NCI-H345 treated with DMSO at 0.1 percent for 48 hours (cell line): ENCODE results near the gene MPP3.
"Not testable (repeated sequence)": the region's sequence is repeated elsewhere in the genome, so short reads cannot be mapped to it uniquely, and the experiment has no call there.

Experiments used
- DNase-seq: peaks from one replicate; lab custom pipeline; 2025; ENCODE audit not compliant: unreplicated experiment; lab: John Stamatoyannopoulos, UW

Gene MPP3

GRCh38 chr17:43860927-43861622 lies 28.1 kb upstream of the MPP3 start:
- no peak for DNase-seq

- DNase-seq: no peak
Measured at GRCh38 chr17:43860077-43860725, 27.3 kb upstream of the MPP3 start.

GRCh38 chr17:43857957-43858600 lies 25.1 kb upstream of the MPP3 start:
- DNase-seq: no peak

GRCh38 chr17:43857141-43857540 lies 24.2 kb upstream of the MPP3 start:
- no peak for DNase-seq

- DNase-seq: no peak
Measured at GRCh38 chr17:43856141-43856540, 23.2 kb upstream of the MPP3 start.

GRCh38 chr17:43855061-43855460 lies 22.1 kb upstream of the MPP3 start:
- no peak for DNase-seq

GRCh38 chr17:43854498-43854897 lies 21.6 kb upstream of the MPP3 start:
- DNase-seq: no peak

GRCh38 chr17:43853546-43853945 lies 20.6 kb upstream of the MPP3 start:
- no peak for DNase-seq

GRCh38 chr17:43852571-43852970 lies 19.6 kb upstream of the MPP3 start:
- no peak for DNase-seq

- DNase-seq: no peak
Measured at GRCh38 chr17:43849116-43849515, 16.2 kb upstream of the MPP3 start.

GRCh38 chr17:43848601-43849000 lies 15.7 kb upstream of the MPP3 start:
- DNase-seq: no peak

GRCh38 chr17:43846963-43847371 lies 14.0 kb upstream of the MPP3 start, which contains the start of gene CD300LG:
Gene CD300LG, plus strand, starts transcription at chr17:43847176. Its CDS starts 41 bp downstream, at chr17:43847217.
- DNase-seq: no peak

- DNase-seq: peak; percentile 46
Measured at GRCh38 chr17:43846221-43846712, 13.3 kb upstream of the MPP3 start.

GRCh38 chr17:43845766-43846165 lies 12.8 kb upstream of the MPP3 start:
- no peak for DNase-seq

GRCh38 chr17:43844241-43844640 lies 11.3 kb upstream of the MPP3 start:
- DNase-seq: no peak

GRCh38 chr17:43842975-43843325 lies 10.0 kb upstream of the MPP3 start:
- no peak for DNase-seq

- DNase-seq: not testable (repeated sequence)
Measured at GRCh38 chr17:43842091-43842974, 9.4 kb upstream of the MPP3 start.

GRCh38 chr17:43841282-43841681 lies 8.3 kb upstream of the MPP3 start:
- no peak for DNase-seq

GRCh38 chr17:43840814-43841213 lies 7.9 kb upstream of the MPP3 start:
- DNase-seq: no peak

GRCh38 chr17:43839670-43840108 lies 6.7 kb upstream of the MPP3 start:
- DNase-seq: peak; percentile 98

- no peak for DNase-seq
Measured at GRCh38 chr17:43834106-43834505, 1.2 kb upstream of the MPP3 start.
